Adipocyte (in vitro differentiated cells): ENCODE measurements around the gene GMFB.

ENCODE experiments used
- DNase-seq: peaks from one replicate; pipeline ENCODE4 v3.0.0-alpha.2; 2015; ENCODE audit warnings: low read depth
- H3K27me3 ChIP-seq: replicated peaks from 2 replicates; pipeline ENCODE4 v1.7.0; 2013; ENCODE audit warnings: mild to moderate bottlenecking, low read length, moderate library complexity; ENCODE audit not compliant: control insufficient read depth, insufficient read depth
- H3K36me3 ChIP-seq: 2 replicates; pipeline ENCODE4 v1.7.0; 2013; ENCODE audit warnings: low read length, mild to moderate bottlenecking, moderate library complexity; ENCODE audit not compliant: control insufficient read depth, insufficient read depth, severe bottlenecking
- H3K4me1 ChIP-seq: 2 replicates; pipeline ENCODE4 v1.7.0; 2013; ENCODE audit warnings: mild to moderate bottlenecking, low read length, moderate library complexity; ENCODE audit not compliant: control insufficient read depth, insufficient read depth
- H3K4me3 ChIP-seq: 2 replicates; pipeline ENCODE4 v1.7.0; 2013; ENCODE audit warnings: mild to moderate bottlenecking, low read length, moderate library complexity
- H3K9ac ChIP-seq: 2 replicates; pipeline ENCODE4 v1.7.0; 2013; ENCODE audit warnings: mild to moderate bottlenecking, low read length, moderate library complexity
- H3K9me3 ChIP-seq: 2 replicates; pipeline ENCODE4 v1.7.0; 2013; ENCODE audit warnings: mild to moderate bottlenecking, low read length, moderate library complexity; ENCODE audit not compliant: control insufficient read depth

GMFB gene

DNA sequence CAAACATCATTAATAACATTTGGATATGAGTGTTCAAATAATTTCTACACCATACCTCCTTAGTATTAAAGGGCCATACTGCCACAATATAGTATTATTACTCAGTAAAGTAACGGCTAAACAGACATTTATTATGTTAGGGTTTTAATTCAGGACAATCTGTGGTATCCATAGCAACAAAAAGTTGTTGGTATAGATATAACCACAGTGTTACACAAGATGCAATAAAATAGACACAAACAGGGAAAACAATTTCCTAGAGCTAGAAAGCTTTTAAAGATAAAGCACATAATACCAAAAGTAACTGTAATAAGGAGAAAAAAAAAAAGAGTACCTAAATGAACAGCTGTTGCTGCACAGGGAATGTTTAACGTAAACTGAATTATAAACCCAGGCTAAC, 63.7 kb downstream of the GMFB start:
- Histone ChIP-seq H3K4me3 (no peak overlapping the region), H3K4me1 (peaks cover 9% of the 10 kb centered on the region), H3K36me3 (peaks cover 62% of the 10 kb centered on the region), H3K27me3 (no peaks in the 10 kb centered on the region), H3K9me3 (no peaks in the 10 kb centered on the region), H3K9ac (no peak overlapping the region)
- no peak for DNase-seq
